Keratinocyte (primary cell): ENCODE results near the gene RAB3B. TPM values are rescaled to one million over a fixed set of nuclear protein-coding genes. Genes with fewer than 3 reads are reported as not detected.

ENCODE experiments used
- DNase-seq: peaks from one replicate; pipeline ENCODE4 v3.0.0-alpha.2; 2011; ENCODE audit warnings: low read depth, missing footprints, low spot score
- FAIRE-seq: peaks from 2 replicates; lab custom pipeline; 2011; peaks lifted over from hg19 to GRCh38; lab: Jason Lieb, UNC
- H2AFZ ChIP-seq: 2 replicates; pipeline ENCODE4 v1.6.0; 2012; ENCODE audit warnings: low read length, control low read depth, inconsistent platforms; ENCODE audit not compliant: control insufficient read depth
- H3K27ac ChIP-seq: 2 replicates; pipeline ENCODE4 v1.5.1; 2011; ENCODE audit warnings: low read length; ENCODE audit not compliant: control insufficient read depth, insufficient read depth
- H3K27me3 ChIP-seq: 3 replicates; pipeline ENCODE4 v1.6.0; 2011; ENCODE audit warnings: low read length; ENCODE audit not compliant: control insufficient read depth, insufficient read depth; ENCODE audit errors: extremely low read depth
- H3K36me3 ChIP-seq, 2 experiments: 2 replicates in 1 of 2; 3 replicates in 1 of 2; pipeline ENCODE4 v1.5.1; 2011; ENCODE audit warnings: low read length in 2 of 2, mild to moderate bottlenecking in 1 of 2; ENCODE audit not compliant: control insufficient read depth in 2 of 2, insufficient read depth in 2 of 2; ENCODE audit errors: extremely low read depth in 1 of 2
- H3K4me1 ChIP-seq: 3 replicates; pipeline ENCODE4 v1.5.1; 2011; ENCODE audit warnings: low read length; ENCODE audit not compliant: control insufficient read depth, insufficient read depth; ENCODE audit errors: extremely low read depth
- H3K4me2 ChIP-seq: 3 replicates; pipeline ENCODE4 v1.6.0; 2011; ENCODE audit warnings: low read depth, low read length; ENCODE audit not compliant: control insufficient read depth, insufficient read depth; ENCODE audit errors: extremely low read depth
- H3K4me3 ChIP-seq, 3 experiments: fragments of 200-600 bp in 1 of 3; sonication (generic) in 1 of 3; 2 replicates in 2 of 3; 3 replicates in 1 of 3; pipeline ENCODE4 v1.5.1; 2011 to 2016; ENCODE audit warnings: low read length in 3 of 3, mild to moderate bottlenecking in 3 of 3, control low read depth in 2 of 3, inconsistent platforms in 1 of 3, low read depth in 1 of 3, mixed read lengths in 1 of 3, mixed run types in 1 of 3, moderate library complexity in 1 of 3; ENCODE audit not compliant: control insufficient read depth in 2 of 3, insufficient read depth in 2 of 3; ENCODE audit errors: extremely low read depth in 1 of 3
- H3K79me2 ChIP-seq: 2 replicates; pipeline ENCODE4 v1.6.0; 2012; ENCODE audit warnings: low read length; ENCODE audit not compliant: control insufficient read depth, insufficient read depth
- H3K9ac ChIP-seq: 3 replicates; pipeline ENCODE4 v1.6.0; 2011; ENCODE audit warnings: low read length; ENCODE audit not compliant: control insufficient read depth, insufficient read depth; ENCODE audit errors: extremely low read depth
- H3K9me1 ChIP-seq: 3 replicates; pipeline ENCODE4 v1.6.0; 2011; ENCODE audit warnings: low read length; ENCODE audit not compliant: control insufficient read depth, insufficient read depth; ENCODE audit errors: extremely low read depth
- H3K9me3 ChIP-seq: 2 replicates; pipeline ENCODE4 v1.5.1; 2012; ENCODE audit warnings: low read depth, low read length; ENCODE audit not compliant: control insufficient read depth
- H4K20me1 ChIP-seq: 3 replicates; pipeline ENCODE4 v1.6.0; 2011; ENCODE audit warnings: low read length; ENCODE audit not compliant: control insufficient read depth, insufficient read depth; ENCODE audit errors: extremely low read depth
- CTCF ChIP-seq, 3 experiments: IDR thresholded peaks in 1 of 3; conservative IDR thresholded peaks in 1 of 3; optimal IDR thresholded peaks in 1 of 3; 2 replicates in 2 of 3; 3 replicates in 1 of 3; pipeline versions ENCODE3 to v1.5.1; 2011; ENCODE audit warnings: low read length in 3 of 3, mild to moderate bottlenecking in 3 of 3, moderate library complexity in 2 of 3, control low read depth in 1 of 3, inconsistent platforms in 1 of 3; ENCODE audit not compliant: insufficient read depth in 2 of 3; ENCODE audit errors: extremely low read depth in 1 of 3
- EZH2 ChIP-seq: IDR thresholded peaks from one replicate; pipeline ENCODE4 v1.6.1; 2012; ENCODE audit warnings: inconsistent platforms, mild to moderate bottlenecking, low read length, moderate library complexity
- dilution Hi-C: fragments of 300-500 bp; cut with MboI; formaldehyde crosslinking; loops from one replicate; pipeline ENCODE4 v1.7.0; 2020; ENCODE audit warnings: low sequenced_read_pairs; ENCODE audit not compliant: extremely low pct_ligation_motif_present
- polyA plus RNA-seq, 5 experiments: library from polyadenylated mRNA; depleted of rRNA in 3 of 5; stranded (reverse) in 3 of 5; stranded (forward) in 1 of 5; unstranded in 1 of 5; fragments of >200 nt; gene quantifications; 1 replicate in 1 of 5; 2 replicates in 3 of 5; 3 replicates in 1 of 5; pipeline versions ENCODE4 v1.2.1 to v1.2.3, GENCODE V29; 2011 to 2012; ENCODE audit warnings: missing spikeins in 2 of 5, low read depth in 1 of 5, low replicate concordance in 1 of 5

Gene RAB3B
- polyA plus RNA-seq, 1 donor (not counting 4 experiments of a cell fraction or from before 2014, with no cell fraction given), result 2.6 TPM

- dilution Hi-C loops, result no loop called here
- no peaks in the 10 kb centered on the region for H3K9me3 ChIP-seq
- H3K4me1 ChIP-seq, result peaks cover 23% of the 10 kb centered on the region
- H3K79me2 ChIP-seq, result no peaks in the 10 kb centered on the region
- no peak overlapping the region for H3K27ac ChIP-seq
- FAIRE-seq (no peak), DNase-seq (no peak)
- TF ChIP-seq EZH2 (no peak), CTCF (optimal IDR thresholded peaks at IDR 0.05 in 1 of 3, IDR thresholded peaks at IDR 0.05 in 1 of 3, conservative IDR thresholded peaks at IDR 0.05 in 1 of 3; ENCODE audit: extremely low read depth in 1 of 3, insufficient read depth in 2 of 3, low read length in 3 of 3) (no peak)
- no peak overlapping the region for H3K4me2 ChIP-seq
- no peak overlapping the region for H3K9ac ChIP-seq
- no peaks in the 10 kb centered on the region for H4K20me1 ChIP-seq
- H3K9me1 ChIP-seq, result no peaks in the 10 kb centered on the region
- no peaks in the 10 kb centered on the region for H3K36me3 ChIP-seq
- H3K27me3 ChIP-seq, result no peaks in the 10 kb centered on the region
- no peak overlapping the region for H2AFZ ChIP-seq
- no peak overlapping the region for H3K4me3 ChIP-seq
Observed at GRCh38 chr1:51902456-51902855, 88.0 kb downstream of the RAB3B start.

- DNase-seq (no peak), FAIRE-seq (no peak)
- Histone ChIP-seq H3K4me1 (peaks cover 34% of the 10 kb centered on the region), H3K27ac (no peak overlapping the region), H3K4me3 (no peak overlapping the region), H4K20me1 (no peaks in the 10 kb centered on the region), H3K9me1 (no peaks in the 10 kb centered on the region), H3K9ac (no peak overlapping the region), H3K79me2 (no peaks in the 10 kb centered on the region), H2AFZ (no peak overlapping the region), H3K36me3 (no peaks in the 10 kb centered on the region), H3K27me3 (no peaks in the 10 kb centered on the region), H3K9me3 (no peaks in the 10 kb centered on the region), H3K4me2 (no peak overlapping the region)
- dilution Hi-C loops, result no loop called here
- TF ChIP-seq EZH2 (no peak), CTCF (optimal IDR thresholded peaks at IDR 0.05 in 1 of 3, IDR thresholded peaks at IDR 0.05 in 1 of 3, conservative IDR thresholded peaks at IDR 0.05 in 1 of 3; ENCODE audit: extremely low read depth in 1 of 3, insufficient read depth in 2 of 3, low read length in 3 of 3) (no peak)
Observed at GRCh38 chr1:51901151-51901550, 89.3 kb downstream of the RAB3B start.
